DND-41 (cell line): ENCODE results near the gene MYH9.

Experiments
- EZH2 ChIP-seq: IDR thresholded peaks from 3 replicates; pipeline ENCODE4 v1.6.1; 2012; ENCODE audit warnings: borderline replicate concordance, low read depth, mild to moderate bottlenecking, moderate library complexity, low read length, inconsistent platforms; ENCODE audit not compliant: severe bottlenecking
- TF ChIP-seq, protein P1 (sequence below): IDR thresholded peaks from 2 replicates; pipeline ENCODE4 v1.5.1; 2012; ENCODE audit warnings: borderline replicate concordance, low read length, moderate library complexity, mild to moderate bottlenecking; ENCODE audit not compliant: poor library complexity, severe bottlenecking; ENCODE audit errors: extremely low read depth

DNA sequence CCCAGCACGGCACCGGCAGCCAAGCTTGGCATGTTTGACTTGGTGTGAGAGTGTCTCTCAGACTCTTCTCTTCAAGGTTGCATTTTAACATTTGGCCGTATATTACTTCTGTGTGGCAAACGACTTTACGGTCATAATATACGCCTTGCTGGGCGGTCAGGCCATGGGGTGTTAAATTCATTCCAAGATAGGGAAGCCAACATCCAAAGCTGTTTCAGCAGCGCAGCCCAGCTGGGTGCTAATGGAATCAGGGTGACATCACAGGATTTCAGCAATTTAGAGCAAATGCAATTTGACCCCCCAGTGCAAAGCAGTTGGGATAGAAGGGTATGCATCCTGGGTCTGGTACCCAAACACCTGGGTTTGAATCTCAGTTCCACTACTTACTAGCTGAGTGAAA is 16.7 kb upstream of the MYH9 start:
- TF ChIP-seq, protein P1, sequence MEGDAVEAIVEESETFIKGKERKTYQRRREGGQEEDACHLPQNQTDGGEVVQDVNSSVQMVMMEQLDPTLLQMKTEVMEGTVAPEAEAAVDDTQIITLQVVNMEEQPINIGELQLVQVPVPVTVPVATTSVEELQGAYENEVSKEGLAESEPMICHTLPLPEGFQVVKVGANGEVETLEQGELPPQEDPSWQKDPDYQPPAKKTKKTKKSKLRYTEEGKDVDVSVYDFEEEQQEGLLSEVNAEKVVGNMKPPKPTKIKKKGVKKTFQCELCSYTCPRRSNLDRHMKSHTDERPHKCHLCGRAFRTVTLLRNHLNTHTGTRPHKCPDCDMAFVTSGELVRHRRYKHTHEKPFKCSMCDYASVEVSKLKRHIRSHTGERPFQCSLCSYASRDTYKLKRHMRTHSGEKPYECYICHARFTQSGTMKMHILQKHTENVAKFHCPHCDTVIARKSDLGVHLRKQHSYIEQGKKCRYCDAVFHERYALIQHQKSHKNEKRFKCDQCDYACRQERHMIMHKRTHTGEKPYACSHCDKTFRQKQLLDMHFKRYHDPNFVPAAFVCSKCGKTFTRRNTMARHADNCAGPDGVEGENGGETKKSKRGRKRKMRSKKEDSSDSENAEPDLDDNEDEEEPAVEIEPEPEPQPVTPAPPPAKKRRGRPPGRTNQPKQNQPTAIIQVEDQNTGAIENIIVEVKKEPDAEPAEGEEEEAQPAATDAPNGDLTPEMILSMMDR: no peak
- TF ChIP-seq EZH2: no peak
